GF-D8 (cell line): ENCODE results near the gene PLXNB2.

Source experiments
- DNase-seq: peaks from one replicate; lab custom pipeline; 2025; lab: John Stamatoyannopoulos, UW

PLXNB2 gene

GRCh38 chr22:50232481-50233151, 74.8 kb downstream of the PLXNB2 start:
- no peak for DNase-seq

- no peak for DNase-seq
Observed at GRCh38 chr22:50229370-50229769, 78.1 kb downstream of the PLXNB2 start.

GRCh38 chr22:50228366-50228765, 79.1 kb downstream of the PLXNB2 start:
- no peak for DNase-seq

- no peak for DNase-seq
Observed at GRCh38 chr22:50227579-50228215, 79.7 kb downstream of the PLXNB2 start.

GRCh38 chr22:50226875-50227165, 80.6 kb downstream of the PLXNB2 start:
- DNase-seq = no peak

GRCh38 chr22:50226063-50226874, 81.2 kb downstream of the PLXNB2 start:
- DNase-seq = no peak

- no peak for DNase-seq
Observed at GRCh38 chr22:50225200-50225969, 82.1 kb downstream of the PLXNB2 start.
